T-helper 1 cell (primary cell): ENCODE measurements around the gene EIF2S2.
"Not testable (repeated sequence)": the region's sequence is repeated elsewhere in the genome, so short reads cannot be mapped to it uniquely, and the experiment has no call there.

ENCODE experiments used
- DNase-seq, 5 donors: peaks; one replicate each; pipeline ENCODE4 v3.0.0-alpha.2; 2012 to 2020
- total RNA-seq, 4 donors: gene quantifications; one replicate each; lab custom pipeline; 2026; lab: John Stamatoyannopoulos, UW

EIF2S2 gene, protein sequence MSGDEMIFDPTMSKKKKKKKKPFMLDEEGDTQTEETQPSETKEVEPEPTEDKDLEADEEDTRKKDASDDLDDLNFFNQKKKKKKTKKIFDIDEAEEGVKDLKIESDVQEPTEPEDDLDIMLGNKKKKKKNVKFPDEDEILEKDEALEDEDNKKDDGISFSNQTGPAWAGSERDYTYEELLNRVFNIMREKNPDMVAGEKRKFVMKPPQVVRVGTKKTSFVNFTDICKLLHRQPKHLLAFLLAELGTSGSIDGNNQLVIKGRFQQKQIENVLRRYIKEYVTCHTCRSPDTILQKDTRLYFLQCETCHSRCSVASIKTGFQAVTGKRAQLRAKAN
- 49.4 to 68.3 (median 51.9) reads per million in 4 donors for total RNA-seq

DNA sequence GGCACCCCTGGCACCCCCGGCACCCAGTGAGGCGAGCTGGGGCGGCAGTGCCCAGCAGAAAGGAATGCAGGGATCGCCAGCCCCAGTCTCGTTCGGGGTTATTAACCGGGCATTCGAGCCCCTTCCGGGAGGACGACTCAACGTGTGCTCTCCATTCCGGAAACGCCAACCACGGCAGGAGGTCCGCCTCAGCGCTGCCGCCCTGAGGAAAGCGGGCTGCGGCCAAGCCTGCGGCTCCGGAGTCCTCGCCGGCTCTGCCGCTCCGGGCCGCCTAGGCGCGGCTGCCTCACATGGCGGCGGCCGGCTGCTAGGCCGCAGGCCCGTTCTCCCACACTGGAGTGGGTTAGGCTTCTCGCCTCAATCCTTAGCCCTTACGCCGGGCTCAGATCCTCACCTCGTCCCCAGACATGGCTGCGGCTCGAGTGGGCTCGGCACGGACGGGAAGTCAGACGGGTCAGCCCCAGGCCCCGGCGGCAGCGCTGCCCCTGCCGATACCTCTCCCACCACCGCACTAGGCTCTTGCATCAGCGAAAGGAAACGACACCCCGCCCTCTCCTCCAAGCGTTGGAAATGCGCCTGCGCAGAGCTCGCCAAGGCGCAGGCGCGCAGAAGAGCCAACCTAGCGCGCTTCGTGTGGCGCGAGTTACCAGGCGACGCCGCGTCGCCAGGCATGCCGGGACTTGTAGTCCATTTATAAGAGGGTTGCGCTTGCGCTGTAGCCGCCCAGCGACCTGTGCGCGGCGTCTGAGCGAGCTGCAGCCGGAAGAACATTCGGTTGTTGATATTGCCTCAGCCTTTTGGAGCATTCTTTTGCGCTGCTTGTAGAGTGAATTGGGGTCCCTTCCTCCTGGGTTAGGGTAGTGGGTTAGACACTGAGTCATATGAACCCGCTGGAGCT lies at the start of gene EIF2S2:
EIF2S2 (minus strand) TSS at position 542 of the 898 bp plus-strand sequence; CDS start at position 409, 133 bp downstream.
- DNase-seq, result peak; percentile 92 to 100 (median 93)

DNA sequence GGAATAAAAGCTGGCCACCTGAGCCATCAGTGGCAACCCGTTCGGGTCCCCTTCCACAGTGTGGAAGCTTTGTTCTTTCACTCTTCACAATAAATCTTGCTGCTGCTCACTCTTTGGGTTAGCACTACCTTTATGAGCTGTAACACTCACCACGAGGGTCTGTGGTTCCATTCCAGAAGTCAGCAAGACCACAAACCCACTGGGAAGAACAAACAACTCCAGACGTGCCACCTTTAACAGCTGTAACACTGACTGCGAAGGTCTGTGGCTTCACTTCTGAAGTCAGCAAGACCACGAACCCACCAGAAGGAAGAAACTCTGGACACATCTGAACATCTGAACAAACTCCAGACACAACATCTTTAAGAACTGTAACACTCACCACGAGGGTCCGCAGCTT lies 45.7 kb upstream of the EIF2S2 start:
- not testable (repeated sequence) for DNase-seq

DNA sequence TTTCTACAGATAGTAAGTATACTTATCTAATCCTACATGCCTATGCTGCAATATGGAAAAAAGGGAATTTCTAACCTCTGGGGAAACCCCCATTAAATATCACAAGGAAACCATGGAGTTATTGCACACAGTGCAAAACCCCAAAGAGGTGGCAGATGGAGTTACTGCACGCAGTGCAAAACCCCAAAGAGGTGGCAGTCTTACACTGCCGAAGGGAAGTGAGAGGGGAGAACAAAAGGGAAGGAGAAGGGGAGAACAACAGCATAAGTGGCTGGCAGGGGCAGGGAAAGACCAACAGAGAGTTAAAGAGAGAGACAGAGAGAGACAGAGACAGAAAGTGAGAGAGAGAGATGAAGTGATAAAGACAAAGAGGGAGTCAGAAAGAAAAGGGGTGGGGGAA lies 43.8 kb upstream of the EIF2S2 start:
- no peak for DNase-seq

DNA sequence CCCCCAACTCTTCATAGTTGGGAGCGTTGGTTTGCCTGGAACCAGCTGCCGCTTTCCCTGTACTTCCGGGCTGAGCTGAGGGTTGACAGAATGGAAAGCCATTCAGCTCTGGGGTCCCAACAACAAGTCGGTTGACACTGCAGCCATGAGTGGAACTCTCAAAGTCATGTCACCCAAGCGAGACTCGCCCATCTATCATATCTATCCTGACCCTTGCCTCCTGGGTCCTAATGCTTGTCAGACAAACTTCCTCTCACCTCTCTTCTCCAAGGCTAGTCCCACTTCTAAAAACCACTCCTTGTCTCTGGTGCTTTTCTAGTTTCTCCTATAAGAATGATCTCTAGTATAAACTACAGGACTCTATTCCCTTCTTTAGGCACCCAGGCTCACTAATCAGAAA lies 41.1 kb upstream of the EIF2S2 start:
- not testable (repeated sequence) for DNase-seq

DNA sequence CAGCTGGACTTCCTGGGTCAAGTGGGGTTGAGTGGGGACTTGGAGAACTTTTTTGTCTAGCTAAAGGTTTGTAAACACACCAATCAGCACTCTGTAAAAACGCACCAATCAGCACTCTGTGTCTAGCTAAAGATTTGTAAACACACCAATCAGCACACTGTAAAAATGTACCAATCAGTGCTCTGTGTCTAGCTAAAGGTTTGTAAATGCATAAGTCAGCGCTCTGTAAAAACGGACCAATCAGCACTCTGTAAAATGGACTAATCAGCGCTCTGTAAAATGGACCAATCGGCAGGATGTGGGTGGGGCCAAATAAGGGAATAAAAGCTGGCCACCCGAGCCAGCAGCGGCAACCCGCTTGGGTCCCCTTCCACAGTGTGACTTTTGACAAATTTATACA lies 40.0 kb upstream of the EIF2S2 start:
- not testable (repeated sequence) for DNase-seq

DNA sequence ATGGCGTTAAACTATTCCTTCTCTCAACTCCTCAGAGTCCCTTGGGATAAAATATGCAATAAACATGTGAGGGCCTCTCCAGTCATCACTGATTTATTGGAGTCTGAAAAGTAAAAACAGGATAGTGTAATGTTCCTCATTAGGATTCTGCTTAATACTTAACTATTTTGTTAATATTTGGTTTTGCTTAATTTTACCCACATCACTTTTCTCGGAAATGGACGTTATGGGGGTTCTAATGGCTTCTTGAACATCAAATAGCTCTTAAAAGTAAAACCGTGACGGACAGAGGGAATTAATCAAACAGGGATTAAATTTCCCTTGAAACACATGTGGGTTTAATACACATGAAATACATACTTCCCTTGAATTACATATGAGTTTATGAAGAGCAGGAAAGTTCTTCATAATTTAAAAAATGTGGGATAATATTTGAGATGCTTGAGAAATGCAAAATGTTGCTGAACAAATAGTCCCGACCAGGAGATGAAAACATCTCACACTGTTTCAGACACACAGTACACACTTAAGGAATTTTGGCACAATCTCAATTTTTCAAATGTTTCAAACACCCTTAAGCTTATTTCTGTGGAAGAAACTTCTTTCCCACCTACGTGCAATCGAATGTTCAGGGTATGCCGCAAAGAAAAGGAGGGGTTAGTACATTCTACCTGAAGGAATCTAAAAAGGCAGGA lies 38.4 kb upstream of the EIF2S2 start:
- DNase-seq, result no peak

DNA sequence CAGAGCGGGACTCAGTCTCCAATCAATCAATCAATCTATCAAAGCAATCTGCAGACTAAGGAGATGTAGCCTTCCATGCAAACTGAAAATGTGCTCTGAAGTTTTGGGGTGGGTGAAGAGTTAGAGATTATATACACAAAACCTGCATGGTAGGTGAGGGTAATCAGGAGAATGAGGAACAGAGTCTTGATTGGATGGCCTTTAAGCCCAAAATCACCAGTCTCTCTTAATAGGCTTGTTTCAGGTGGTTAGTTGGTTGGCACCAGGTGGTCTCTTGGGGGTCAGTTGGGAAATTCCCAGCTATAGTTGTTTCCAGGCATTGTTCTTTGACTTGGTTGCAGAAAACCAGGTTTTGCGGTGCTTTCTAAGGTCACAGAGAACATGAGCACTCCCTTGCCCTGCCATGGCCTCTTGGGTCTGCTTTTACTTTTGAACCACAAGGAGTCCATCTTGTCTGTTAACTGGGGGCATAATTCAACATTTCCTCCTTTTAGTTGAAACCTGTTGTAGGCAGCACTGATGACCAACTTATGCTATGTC lies 33.3 kb upstream of the EIF2S2 start:
- DNase-seq, result no peak

DNA sequence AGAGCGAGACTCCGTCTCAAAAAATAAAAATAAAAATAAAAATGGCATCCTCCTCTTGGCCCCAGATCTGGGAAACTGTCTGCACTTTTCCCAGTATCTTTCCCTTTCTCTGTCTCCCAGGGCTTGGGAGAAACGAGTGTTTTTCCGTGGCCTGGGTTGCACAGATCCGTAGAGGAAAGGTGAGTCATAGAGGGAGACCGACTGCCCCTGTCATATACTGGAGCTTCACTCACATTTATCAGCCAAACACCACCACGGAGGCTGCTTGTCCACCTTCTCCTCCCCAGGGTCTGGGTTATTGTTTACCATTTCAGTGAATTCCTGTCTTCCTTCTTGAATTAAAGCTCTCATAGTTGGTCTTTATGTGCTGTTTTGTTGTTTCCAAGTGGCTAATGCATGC lies 31.9 kb upstream of the EIF2S2 start:
- no peak for DNase-seq

DNA sequence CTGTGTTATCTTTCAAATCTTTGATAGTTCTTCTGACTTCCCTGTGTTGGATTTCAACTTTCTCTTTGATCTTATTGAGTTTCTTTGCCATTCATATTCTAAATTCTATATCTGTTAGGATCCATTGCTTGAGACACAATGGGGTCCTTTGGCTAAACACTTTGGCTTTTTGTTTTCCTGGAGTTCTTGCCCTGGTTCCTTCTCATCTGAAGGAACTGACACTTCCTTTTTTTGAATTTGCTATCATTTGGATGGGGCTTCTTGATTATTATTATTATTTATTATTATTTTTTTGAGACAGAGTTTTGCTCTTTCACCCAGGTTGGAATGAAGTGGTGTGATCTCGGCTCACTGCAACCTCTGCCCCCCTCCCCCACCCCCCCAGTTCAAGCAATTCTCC lies 30.1 kb upstream of the EIF2S2 start:
- DNase-seq, result no peak

DNA sequence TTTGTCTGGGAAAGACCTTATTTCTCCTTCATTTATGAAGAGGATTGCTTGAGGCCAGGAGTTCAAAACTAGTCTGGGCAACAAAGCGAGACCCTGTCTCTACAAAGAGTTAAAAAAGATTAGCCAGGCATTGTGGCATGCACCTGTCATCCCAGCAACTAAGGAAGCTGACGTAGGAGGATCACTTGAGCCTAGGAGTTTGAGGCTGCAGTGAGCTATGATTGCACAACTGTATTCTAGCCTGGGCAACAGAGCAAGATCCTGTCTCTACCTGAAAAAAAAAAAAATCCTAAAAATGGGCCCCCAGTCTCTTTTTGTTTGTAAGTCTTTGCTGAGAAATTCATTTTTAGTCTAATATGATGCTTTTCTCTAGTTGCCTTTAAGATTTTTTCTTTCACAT lies 29.2 kb upstream of the EIF2S2 start:
- no peak for DNase-seq

DNA sequence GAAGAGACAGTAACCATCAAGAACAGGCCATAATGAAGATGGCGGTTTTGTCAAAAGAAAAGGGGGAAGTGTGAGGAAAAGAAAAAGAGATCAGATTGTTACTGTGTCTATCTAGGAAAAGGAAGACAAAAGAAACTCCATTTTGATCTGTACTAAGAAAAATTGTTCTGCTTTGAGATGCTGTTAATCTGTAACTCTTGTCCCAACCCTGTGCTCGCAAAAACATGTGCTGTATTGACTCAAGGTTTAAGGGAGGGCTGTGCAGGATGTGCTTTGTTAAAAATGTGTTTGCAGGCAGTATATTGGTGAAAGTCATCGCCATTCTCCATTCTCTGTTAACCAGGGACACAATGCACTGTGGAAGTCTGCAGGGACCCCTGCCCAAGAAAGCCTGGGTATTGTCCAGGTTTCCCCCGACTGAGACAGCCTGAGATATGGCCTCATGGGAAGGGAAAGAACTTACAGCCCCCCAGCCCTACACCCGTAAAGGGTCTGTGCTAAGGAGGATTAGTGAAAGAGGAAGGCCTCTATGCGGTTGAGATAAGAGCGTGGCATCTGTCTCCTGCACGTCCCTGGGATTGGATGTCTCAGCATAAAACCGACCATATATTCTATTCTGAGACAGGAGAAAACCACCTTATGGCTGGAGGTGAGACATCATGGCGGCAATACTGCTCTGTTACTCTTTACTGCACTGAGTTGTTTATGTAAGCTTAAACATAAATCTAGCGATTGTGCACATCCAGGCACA lies 23.7 kb upstream of the EIF2S2 start:
- DNase-seq, result not testable (repeated sequence)

DNA sequence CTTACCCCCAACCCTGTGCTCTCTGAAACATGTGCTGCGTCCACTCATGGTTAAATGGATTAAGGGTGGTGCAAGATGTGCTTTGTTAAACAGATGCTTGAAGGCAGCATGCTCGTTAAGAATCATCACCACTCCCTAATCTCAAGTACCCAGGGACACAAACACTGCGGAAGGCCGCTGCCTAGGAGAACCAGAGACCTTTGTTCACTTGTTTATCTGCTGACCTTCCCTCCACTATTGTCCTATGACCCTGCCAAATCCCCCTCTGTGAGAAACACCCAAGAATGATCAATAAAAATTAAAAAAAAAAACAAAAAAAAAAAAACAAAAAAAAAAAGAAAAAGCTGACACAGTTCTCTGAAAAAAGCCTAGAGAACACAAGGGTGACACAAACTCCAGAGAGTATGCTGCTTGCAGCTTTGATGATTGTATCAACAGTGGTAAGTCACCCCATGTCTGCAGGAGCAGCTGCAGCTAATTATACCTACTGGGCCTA lies 21.4 kb upstream of the EIF2S2 start:
- not testable (repeated sequence) for DNase-seq

DNA sequence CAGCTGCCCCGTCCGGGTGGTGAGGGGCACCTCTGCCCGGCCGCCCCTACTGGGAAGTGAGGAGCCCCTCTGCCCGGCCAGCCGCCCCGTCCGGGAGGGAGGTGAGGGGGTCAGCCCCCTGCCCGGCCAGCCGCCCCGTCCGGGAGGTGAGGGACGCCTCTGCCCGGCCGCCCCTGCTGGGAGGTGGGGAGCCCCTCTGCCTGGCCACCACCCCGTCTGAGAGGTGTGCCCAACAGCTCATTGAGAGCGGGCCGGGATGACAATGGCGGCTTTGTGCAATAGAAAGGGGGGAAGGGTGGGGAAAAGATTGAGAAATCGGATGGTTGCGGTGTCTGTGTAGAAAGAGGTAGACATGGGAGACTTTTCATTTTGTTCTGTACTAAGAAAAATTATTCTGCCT lies 20.9 kb upstream of the EIF2S2 start:
- not testable (repeated sequence) for DNase-seq

DNA sequence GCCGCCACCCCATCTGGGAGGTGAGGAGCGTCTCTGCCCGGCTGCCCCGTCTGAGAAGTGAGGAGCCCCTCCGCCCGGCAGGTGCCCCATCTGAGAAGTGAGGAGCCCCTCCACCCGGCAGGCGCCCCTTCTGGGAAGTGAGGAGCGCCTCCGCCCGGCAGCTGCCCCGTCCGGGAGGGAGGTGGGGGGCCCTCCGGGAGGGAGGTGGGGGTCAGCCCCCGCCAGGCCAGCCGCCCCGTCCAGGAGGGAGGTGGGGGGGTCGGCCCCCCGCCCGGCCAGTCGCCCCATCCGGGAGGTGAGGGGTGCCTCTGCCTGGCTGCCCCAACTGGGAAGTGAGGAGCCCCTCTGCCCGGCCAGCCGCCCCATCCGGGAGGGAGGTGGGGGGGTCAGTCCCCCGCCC lies 20.4 kb upstream of the EIF2S2 start:
- DNase-seq, result not testable (repeated sequence)

DNA sequence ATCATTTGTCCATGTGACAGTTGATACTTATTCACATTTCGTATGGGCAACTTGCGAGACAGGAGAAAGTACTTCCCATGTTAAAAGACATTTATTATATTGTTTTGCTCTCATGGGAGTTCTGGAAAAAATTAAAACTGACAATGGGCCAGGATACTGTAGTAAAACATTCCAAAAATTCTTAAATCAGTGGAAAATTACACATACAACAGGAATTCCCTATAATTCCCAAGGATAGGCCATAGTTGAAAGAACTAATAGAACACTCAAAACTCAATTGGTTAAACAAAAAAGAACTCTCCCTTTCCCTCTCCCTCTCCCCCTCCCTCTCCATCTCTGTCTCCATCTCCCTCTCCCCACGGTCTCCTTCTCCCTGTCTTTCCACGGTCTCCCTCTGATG lies 19.4 kb upstream of the EIF2S2 start:
- no peak for DNase-seq

DNA sequence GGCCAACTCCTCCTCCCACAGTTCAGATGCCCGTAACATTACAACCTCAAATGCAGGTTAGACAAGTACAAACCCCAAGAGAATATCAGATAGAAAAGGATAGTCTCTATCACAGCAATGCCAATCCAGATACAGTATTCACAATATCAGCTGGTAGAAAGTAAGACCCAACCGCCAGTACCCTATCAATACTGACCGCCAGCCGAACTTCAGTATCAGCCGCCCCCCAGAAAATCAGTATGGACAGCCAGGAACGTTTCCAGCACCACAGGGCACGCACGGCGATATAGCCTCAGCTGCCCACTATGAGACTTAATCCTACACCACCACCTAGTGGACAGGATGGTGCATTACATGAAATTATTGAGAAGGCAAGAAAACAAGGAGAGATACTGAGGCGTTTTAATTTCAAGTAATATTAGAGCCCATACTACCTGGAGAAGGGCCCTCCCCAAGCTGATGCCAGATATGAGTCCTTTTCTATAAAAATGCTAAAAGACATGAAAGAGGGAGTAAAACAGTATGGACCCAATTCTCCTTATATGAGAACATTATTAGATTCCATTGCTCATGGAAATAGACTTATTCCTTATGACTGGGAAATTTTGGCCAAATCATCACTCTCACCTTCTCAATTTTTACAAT lies 17.6 kb upstream of the EIF2S2 start:
- peak in 4 of 5 donors; percentile 26 to 65 (median 44) for DNase-seq

DNA sequence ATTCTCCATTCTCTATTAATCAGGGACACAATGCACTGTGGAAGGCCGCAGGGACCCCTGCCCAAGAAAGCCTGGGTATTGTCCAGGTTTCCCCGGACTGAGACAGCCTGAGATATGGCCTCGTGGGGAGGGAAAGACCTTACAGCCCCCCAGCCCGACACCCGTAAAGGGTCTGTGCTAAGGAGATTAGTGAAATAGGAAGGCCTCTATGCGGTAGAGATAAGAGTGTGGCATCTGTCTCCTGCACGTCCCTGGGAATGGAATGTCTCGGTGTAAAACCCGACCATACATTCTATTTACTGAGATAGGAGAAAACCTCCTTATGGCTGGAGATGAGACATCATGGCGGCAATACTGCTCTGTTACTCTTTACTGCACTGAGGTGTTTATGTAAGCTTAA lies 15.7 kb upstream of the EIF2S2 start:
- DNase-seq, result no peak

DNA sequence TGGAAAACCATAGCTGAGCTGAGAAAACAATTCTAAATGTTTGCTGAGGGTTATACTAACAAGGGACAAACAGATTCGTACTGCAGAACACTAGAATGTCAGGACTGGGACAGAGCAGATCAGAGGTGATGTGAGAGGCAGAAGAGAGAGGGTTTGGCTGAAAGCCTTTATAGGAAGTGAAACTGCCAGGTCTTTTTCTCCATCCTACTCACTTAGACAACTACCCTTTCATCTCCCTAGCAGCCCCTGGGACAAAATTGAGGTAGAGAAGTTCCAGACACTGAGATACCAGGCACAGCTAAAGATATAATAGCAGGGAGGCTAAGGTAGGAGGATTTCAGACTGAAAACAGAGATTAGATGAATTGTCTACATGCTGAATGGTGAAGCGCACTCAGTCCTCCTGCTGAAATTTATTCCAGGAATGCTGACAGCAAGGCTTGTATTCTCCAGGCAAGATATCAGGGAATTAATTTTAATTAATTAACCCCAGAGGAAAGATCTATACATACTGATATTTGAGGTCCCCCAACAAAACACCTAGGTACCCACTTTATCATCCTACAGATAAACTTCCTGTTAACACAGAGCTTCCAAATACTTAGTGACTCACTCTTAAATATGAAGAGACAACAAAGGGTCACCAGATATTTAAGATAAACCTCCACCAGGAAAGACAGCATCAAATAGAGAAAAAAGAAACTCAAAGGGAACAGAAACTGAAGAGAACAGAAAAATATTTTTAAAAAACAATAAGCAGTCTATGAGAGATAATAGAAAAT lies 12.6 kb upstream of the EIF2S2 start:
- no peak for DNase-seq

DNA sequence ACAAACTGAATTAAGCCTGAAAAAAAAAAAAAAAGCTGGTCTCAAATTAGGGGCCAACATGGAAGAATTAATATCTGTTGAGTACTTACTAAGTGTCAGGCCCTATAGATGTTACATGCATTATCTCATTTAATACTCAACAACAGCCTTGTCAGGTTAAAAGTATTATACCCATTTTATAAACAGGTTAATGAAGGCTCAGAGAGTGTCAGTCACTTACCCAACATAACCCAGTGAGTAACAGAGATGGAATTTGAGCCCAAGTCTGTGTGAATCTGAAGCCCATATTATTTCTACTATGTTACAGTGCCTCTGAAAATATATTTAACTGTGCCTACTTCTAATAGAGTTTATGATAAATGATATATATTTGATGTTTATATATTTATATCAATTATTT lies 11.3 kb upstream of the EIF2S2 start:
- no peak for DNase-seq

DNA sequence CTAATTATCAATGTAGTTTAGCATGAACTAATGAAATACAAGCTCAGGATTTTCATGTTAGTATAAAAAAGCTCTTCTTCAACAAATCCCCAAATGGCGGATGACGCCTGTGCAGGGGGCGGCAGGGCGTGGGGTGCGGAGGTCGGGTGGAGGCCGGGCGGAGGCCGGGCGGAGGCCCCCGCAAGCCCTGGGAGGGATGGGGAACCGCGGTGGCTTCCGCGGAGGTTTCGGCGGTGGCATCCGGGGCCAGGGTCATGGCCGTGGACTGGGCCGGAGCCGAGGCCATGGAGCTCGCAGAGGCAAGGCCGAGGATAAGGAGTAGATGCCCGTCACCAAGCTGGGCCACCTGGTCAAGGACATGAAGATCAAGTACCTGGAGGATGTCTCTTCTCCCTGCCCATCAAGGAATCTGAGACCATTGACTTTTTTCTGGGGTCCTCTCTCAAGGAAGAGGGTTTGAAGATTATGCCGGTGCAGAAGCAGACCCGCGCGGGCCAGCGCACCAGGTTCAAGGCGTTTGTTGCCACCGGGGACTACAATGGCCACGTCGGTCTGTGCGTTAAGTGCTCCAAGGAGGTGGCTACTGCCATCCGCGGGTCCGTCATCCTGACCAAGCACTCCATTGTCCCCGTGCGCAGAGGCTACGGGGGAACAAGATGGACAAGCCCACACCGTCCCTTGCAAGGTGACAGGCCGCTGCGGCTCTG lies 10.4 kb upstream of the EIF2S2 start:
- no peak for DNase-seq
